Epithelial cell of esophagus (primary cell): Measurements from ENCODE around the gene USP13.
"Not testable (repeated sequence)": the region's sequence is repeated elsewhere in the genome, so short reads cannot be mapped to it uniquely, and the experiment has no call there.

Experiments used
- DNase-seq: peaks from one replicate; pipeline ENCODE4 v3.0.0; 2010; ENCODE audit warnings: low read depth
- H3K4me3 ChIP-seq: 2 replicates; pipeline ENCODE4 v1.5.1; 2011; ENCODE audit warnings: mild to moderate bottlenecking, low read length, control low read depth
- CTCF ChIP-seq: IDR thresholded peaks from 2 replicates; pipeline ENCODE4 v1.5.1; 2011; ENCODE audit warnings: low read depth, mild to moderate bottlenecking, low read length, control low read depth, inconsistent platforms; ENCODE audit not compliant: insufficient read depth; ENCODE audit errors: missing control alignments

Gene USP13

DNA sequence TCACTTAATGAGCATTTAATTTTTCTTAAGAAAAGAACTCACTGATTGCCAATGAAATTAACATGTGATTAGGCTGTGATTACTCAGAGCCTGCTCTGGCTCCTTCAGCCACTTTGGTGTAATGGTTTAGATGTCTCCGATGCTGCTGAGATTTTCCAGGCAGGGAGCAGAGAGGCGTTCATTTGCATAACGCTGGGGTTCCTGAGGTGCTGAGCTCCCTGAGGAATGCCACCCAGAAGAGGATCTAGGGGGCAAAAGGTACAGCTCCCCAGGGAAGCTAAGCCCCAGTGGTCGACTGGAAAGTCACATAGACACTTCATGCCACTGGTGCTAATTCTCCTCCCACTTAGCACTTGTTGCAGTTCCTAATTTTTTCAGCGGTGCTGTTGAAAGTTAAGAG, 119.5 kb downstream of the USP13 start:
- H3K4me3 ChIP-seq = no peak overlapping the region
- no peak for TF ChIP-seq CTCF
- DNase-seq = no peak

- no peak overlapping the region for H3K4me3 ChIP-seq
- DNase-seq = no peak
- no peak for TF ChIP-seq CTCF
Observed at GRCh38 chr3:179775416-179776122, 122.7 kb downstream of the USP13 start.

- not testable (repeated sequence) for DNase-seq, H3K4me3 ChIP-seq
Observed at GRCh38 chr3:179782841-179783240, 130.0 kb downstream of the USP13 start.

GRCh38 chr3:179788996-179789395, 136.2 kb downstream of the USP13 start:
- TF ChIP-seq CTCF = no peak
- peak; percentile 72 for DNase-seq

DNA sequence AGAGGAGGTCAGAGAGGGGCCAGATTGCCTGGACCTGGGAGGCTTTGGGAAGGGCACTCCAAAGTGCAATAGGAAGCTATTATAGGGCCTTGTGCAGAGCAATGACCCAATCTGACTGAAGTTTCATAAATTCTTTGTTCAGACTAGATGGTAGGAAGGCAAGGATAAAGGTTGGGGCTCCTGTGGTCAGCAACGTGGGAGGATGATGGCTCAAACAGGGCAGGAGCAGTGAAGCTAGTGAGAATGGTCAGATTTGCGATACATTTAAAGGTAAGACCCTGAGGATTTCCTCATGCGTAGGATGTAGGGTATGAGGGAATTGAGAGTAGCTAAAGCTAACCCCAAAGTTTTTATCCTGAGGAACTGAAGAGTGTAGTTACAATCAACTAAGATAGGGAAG, 139.0 kb downstream of the USP13 start:
- no peak for TF ChIP-seq CTCF
- H3K4me3 ChIP-seq = no peak overlapping the region
- no peak for DNase-seq

More at GRCh38 chr3:179788996-179789395, 136.2 kb downstream of the USP13 start:
- H3K4me3 ChIP-seq = no peak overlapping the region

DNA sequence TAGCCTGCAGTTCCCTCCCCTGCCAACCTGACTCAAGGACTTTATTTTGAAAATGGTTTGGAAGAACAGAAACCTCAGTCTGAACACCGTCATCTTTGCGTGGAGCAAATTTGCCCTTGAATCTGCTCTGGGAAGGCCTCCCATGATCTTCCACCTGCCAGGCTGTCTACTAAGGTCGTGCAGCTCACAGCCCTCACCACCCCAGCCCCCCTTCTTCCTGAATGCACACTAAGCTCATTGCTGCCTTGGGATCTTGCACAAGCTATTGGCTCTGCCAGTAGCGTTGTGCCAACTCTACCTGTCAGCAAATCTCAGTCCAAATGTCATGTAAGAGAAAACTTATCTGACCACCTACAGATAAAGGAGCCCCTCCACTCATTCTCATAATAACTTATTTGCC, 141.5 kb downstream of the USP13 start:
- H3K4me3 ChIP-seq = no peak overlapping the region
- DNase-seq = no peak
- TF ChIP-seq CTCF = no peak

DNA sequence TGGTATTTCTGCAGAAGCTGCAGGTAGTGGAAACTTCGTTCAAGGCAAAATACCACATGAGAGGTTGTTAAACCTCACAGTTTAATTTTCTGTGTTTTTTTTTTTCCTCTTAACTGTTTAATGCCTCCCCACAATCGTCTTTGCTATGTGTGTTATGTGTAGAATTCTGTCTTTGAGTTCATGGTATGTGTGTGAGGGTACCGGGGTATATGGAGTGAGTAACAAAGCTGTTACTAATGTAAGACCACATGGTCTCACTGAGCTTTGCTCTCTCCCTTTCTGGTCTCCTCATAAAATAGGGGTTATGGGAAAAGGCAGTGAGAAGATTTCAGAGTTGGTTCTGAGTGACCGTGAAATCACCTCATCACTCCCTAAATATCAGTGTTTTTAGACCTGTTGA, 143.6 kb downstream of the USP13 start:
- no peak overlapping the region for H3K4me3 ChIP-seq
- no peak for TF ChIP-seq CTCF
- DNase-seq = no peak
